H1 (cell line): ENCODE results near the gene DBX2. TPM values are rescaled to one million over a fixed set of nuclear protein-coding genes. Genes with fewer than 3 reads are reported as not detected.

Experiments
- CTCF ChIA-PET: fragments of 300-600 bp; sonication (Branson Sonifier 250); formaldehyde crosslinking; loops from one replicate; lab custom pipeline; 2021; ENCODE audit not compliant: partially characterized antibody; lab: Charles Lee
- POLR2A ChIA-PET: fragments of 300-600 bp; sonication (Branson Sonifier 250); formaldehyde crosslinking; loops from one replicate; lab custom pipeline; 2021; ENCODE audit warnings: inconsistent platforms; ENCODE audit not compliant: partially characterized antibody; lab: Charles Lee
- DNase-seq, 2 experiments: peaks; one replicate each; pipeline versions ENCODE4 v3.0.0 to v3.0.0-alpha.2; 2010 to 2022; ENCODE audit warnings: low spot score in 2 of 2, low read depth in 1 of 2, mixed read lengths in 1 of 2
- FAIRE-seq: peaks from 2 replicates; lab custom pipeline; 2011; peaks lifted over from hg19 to GRCh38; lab: Jason Lieb, UNC
- H2AFZ ChIP-seq: 2 replicates; pipeline ENCODE4 v1.8.1; 2012; ENCODE audit warnings: low read length, inconsistent platforms
- H2AK5ac ChIP-seq: 2 replicates; pipeline ENCODE4 v1.6.1; 2013; ENCODE audit warnings: low read depth, low read length
- H2BK120ac ChIP-seq: replicated peaks from 2 replicates; pipeline ENCODE3; 2013; ENCODE audit warnings: low read depth, low read length, inconsistent platforms
- H2BK12ac ChIP-seq: 2 replicates; pipeline ENCODE4 v1.6.1; 2013; ENCODE audit warnings: low read depth, low read length
- H2BK15ac ChIP-seq: 2 replicates; pipeline ENCODE4 v1.6.1; 2013; ENCODE audit warnings: low read length
- H2BK20ac ChIP-seq: 2 replicates; pipeline ENCODE4 v1.6.1; 2013; ENCODE audit warnings: low read length
- H2BK5ac ChIP-seq: 2 replicates; pipeline ENCODE4 v1.6.1; 2013; ENCODE audit warnings: low read depth, low read length
- H3K14ac ChIP-seq: 2 replicates; pipeline ENCODE4 v1.6.1; 2013; ENCODE audit warnings: inconsistent platforms; ENCODE audit not compliant: insufficient read length
- H3K18ac ChIP-seq: 2 replicates; pipeline ENCODE4 v1.6.1; 2013; ENCODE audit warnings: low read length; ENCODE audit errors: extremely low read depth
- H3K23ac ChIP-seq: 2 replicates; pipeline ENCODE4 v1.6.1; 2013; ENCODE audit warnings: inconsistent platforms; ENCODE audit not compliant: insufficient read length
- H3K23me2 ChIP-seq: 2 replicates; pipeline ENCODE4 v1.6.1; 2013; ENCODE audit warnings: low read depth, low read length
- H3K27ac ChIP-seq: 2 replicates; pipeline ENCODE4 v1.6.1; 2011; ENCODE audit warnings: low read depth, low read length, inconsistent platforms
- H3K27me3 ChIP-seq, 4 experiments: replicated peaks in 1 of 4; 1 replicate in 1 of 4; 2 replicates in 3 of 4; pipeline versions ENCODE4 v1.6.1 to v1.8.1; 2011 to 2013; ENCODE audit warnings: low read length in 3 of 4, mild to moderate bottlenecking in 3 of 4, inconsistent platforms in 2 of 4, mixed read lengths in 2 of 4, moderate library complexity in 1 of 4; ENCODE audit not compliant: control insufficient read depth in 3 of 4, insufficient read depth in 3 of 4; ENCODE audit errors: extremely low read depth in 1 of 4
- H3K36me3 ChIP-seq, 4 experiments: 2 replicates each; pipeline versions ENCODE4 v1.6.1 to v1.8.1; 2011 to 2013; ENCODE audit warnings: mild to moderate bottlenecking in 4 of 4, low read length in 3 of 4, moderate library complexity in 2 of 4, control low read depth in 1 of 4, inconsistent platforms in 1 of 4; ENCODE audit not compliant: insufficient read depth in 4 of 4, control insufficient read depth in 2 of 4
- H3K4ac ChIP-seq: replicated peaks from 2 replicates; pipeline ENCODE3; 2013; ENCODE audit warnings: low read length, low read depth, mixed read lengths, inconsistent platforms; ENCODE audit not compliant: insufficient read length
- H3K4me1 ChIP-seq, 4 experiments: replicated peaks in 1 of 4; 1 replicate in 1 of 4; 2 replicates in 3 of 4; pipeline versions ENCODE4 v1.6.1 to v1.8.1; 2011 to 2013; ENCODE audit warnings: low read length in 3 of 4, inconsistent platforms in 2 of 4, mixed read lengths in 1 of 4; ENCODE audit not compliant: insufficient read depth in 4 of 4, control insufficient read depth in 3 of 4
- H3K4me2 ChIP-seq, 2 experiments: 2 replicates each; pipeline versions ENCODE4 v1.6.1 to v1.8.1; 2011 to 2013; ENCODE audit warnings: low read depth in 2 of 2, low read length in 2 of 2, control low read depth in 1 of 2, inconsistent platforms in 1 of 2, mild to moderate bottlenecking in 1 of 2; ENCODE audit not compliant: insufficient read depth in 1 of 2
- H3K4me3 ChIP-seq, 4 experiments: fragments of 200-600, 300-600 bp in 1 of 4; sonication (generic), shearing (Covaris generic), sonication (Bioruptor Twin) in 1 of 4; 2 replicates each; pipeline versions ENCODE4 v1.5.1 to v1.8.1; 2011 to 2016; ENCODE audit warnings: low read length in 4 of 4, low read depth in 3 of 4, control low read depth in 2 of 4, inconsistent platforms in 2 of 4, mild to moderate bottlenecking in 2 of 4, mixed read lengths in 1 of 4, moderate library complexity in 1 of 4; ENCODE audit not compliant: insufficient read depth in 2 of 4; ENCODE audit errors: extremely low read depth in 1 of 4
- H3K56ac ChIP-seq: replicated peaks from 2 replicates; pipeline ENCODE3; 2013; ENCODE audit warnings: low read depth, mild to moderate bottlenecking, mixed read lengths, low read length, inconsistent platforms; ENCODE audit not compliant: insufficient read length
- H3K79me1 ChIP-seq: 2 replicates; pipeline ENCODE4 v1.6.1; 2013; ENCODE audit warnings: low read depth, low read length, control low read depth
- H3K79me2 ChIP-seq, 2 experiments: 2 replicates each; pipeline versions ENCODE4 v1.6.1 to v1.8.1; 2012 to 2013; ENCODE audit warnings: low read length in 2 of 2, mild to moderate bottlenecking in 2 of 2, inconsistent platforms in 1 of 2; ENCODE audit not compliant: insufficient read depth in 2 of 2, control insufficient read depth in 1 of 2
- H3K9ac ChIP-seq, 4 experiments: replicated peaks in 1 of 4; 1 replicate in 1 of 4; 2 replicates in 3 of 4; pipeline versions ENCODE4 v1.6.1 to v1.8.1; 2011 to 2013; ENCODE audit warnings: low read depth in 3 of 4, low read length in 3 of 4, control low read depth in 2 of 4, mild to moderate bottlenecking in 2 of 4, moderate library complexity in 2 of 4, inconsistent platforms in 1 of 4; ENCODE audit errors: extremely low read depth in 1 of 4
- H3K9me3 ChIP-seq, 2 experiments: 2 replicates each; pipeline versions ENCODE4 v1.6.1 to v1.8.1; 2012 to 2013; ENCODE audit warnings: mild to moderate bottlenecking in 2 of 2, moderate library complexity in 2 of 2, control low read depth in 1 of 2, inconsistent platforms in 1 of 2, low read depth in 1 of 2, low read length in 1 of 2, mixed read lengths in 1 of 2; ENCODE audit not compliant: insufficient read depth in 2 of 2
- H4K20me1 ChIP-seq, 2 experiments: replicated peaks in 1 of 2; 2 replicates each; pipeline versions ENCODE3 to v1.8.1; 2011 to 2013; ENCODE audit warnings: inconsistent platforms in 2 of 2, low read length in 2 of 2, mild to moderate bottlenecking in 1 of 2; ENCODE audit not compliant: insufficient read depth in 2 of 2, control insufficient read depth in 1 of 2
- H4K5ac ChIP-seq: 2 replicates; pipeline ENCODE4 v1.6.1; 2013; ENCODE audit warnings: low read length, low read depth, mixed read lengths, inconsistent platforms; ENCODE audit not compliant: insufficient read length
- H4K8ac ChIP-seq: 2 replicates; pipeline ENCODE4 v1.8.0; 2013; ENCODE audit warnings: mild to moderate bottlenecking, moderate library complexity, low read length, inconsistent platforms; ENCODE audit not compliant: insufficient read depth; ENCODE audit errors: extremely low read depth
- H4K91ac ChIP-seq: replicated peaks from 2 replicates; pipeline ENCODE3; 2013; ENCODE audit warnings: low read length, mixed read lengths, inconsistent platforms; ENCODE audit not compliant: insufficient read length
- BCL11A ChIP-seq, 2 experiments: IDR thresholded peaks; one replicate each; pipeline ENCODE4 v1.6.1; 2011; ENCODE audit warnings: low read depth in 2 of 2, low read length in 2 of 2, mild to moderate bottlenecking in 2 of 2
- CBX8 ChIP-seq: fragments of 300-800, 300-1000 bp; sonication (generic); IDR thresholded peaks from 2 replicates; pipeline ENCODE4 v1.7.1; 2016; ENCODE audit warnings: low read depth, low read length, borderline replicate concordance
- E2F6 ChIP-seq: IDR thresholded peaks from 2 replicates; pipeline ENCODE4 v1.6.1; 2012; ENCODE audit warnings: inconsistent platforms
- HDAC6 ChIP-seq: IDR thresholded peaks from one replicate; pipeline ENCODE4 v1.7.1; 2012; ENCODE audit warnings: low read depth, mild to moderate bottlenecking, inconsistent platforms, low read length, moderate library complexity
- JUND ChIP-seq: IDR thresholded peaks from 2 replicates; pipeline ENCODE4 v1.6.1; 2011; ENCODE audit warnings: mild to moderate bottlenecking, improper control_type of control experiment, low read length
- KDM4A ChIP-seq: IDR thresholded peaks from one replicate; pipeline ENCODE4 v1.7.1; 2012; ENCODE audit warnings: low read depth, mild to moderate bottlenecking, moderate library complexity, low read length, inconsistent platforms; ENCODE audit not compliant: severe bottlenecking
- SIX5 ChIP-seq: IDR thresholded peaks from 2 replicates; pipeline ENCODE4 v1.6.1; 2011; ENCODE audit warnings: mild to moderate bottlenecking, low read depth, low read length
- SP4 ChIP-seq: IDR thresholded peaks from 2 replicates; pipeline ENCODE4 v1.6.1; 2012; ENCODE audit warnings: low read length, inconsistent platforms
- WGBS, 2 experiments: shearing (Covaris generic) in 1 of 2; methylation state at CpG; one replicate each; pipeline versions ENCODE4 v1.1.6 to v1.1.7; 2013 to 2015; ENCODE audit warnings: low lambda C conversion rate in 2 of 2, mixed read lengths in 2 of 2, inconsistent platforms in 1 of 2, low coverage in 1 of 2, missing lambda C conversion rate in 1 of 2; ENCODE audit not compliant: insufficient replicate concordance in 2 of 2, insufficient coverage in 1 of 2, insufficient read length in 1 of 2; ENCODE audit errors: extremely low coverage in 1 of 2, missing lambda C conversion rate in 1 of 2; 5-methylcytosine and 5-hydroxymethylcytosine counted together
- polyA plus RNA-seq, 7 experiments: library from polyadenylated mRNA; depleted of rRNA in 3 of 7; stranded (reverse) in 5 of 7; unstranded in 2 of 7; fragments of >200 nt in 5 of 7; fragments of 200-250 nt in 2 of 7; gene quantifications; 1 replicate in 5 of 7; 2 replicates in 1 of 7; 4 replicates in 1 of 7; pipeline versions ENCODE4 v1.2.1 to v1.2.3, GENCODE V29; 2011 to 2013; ENCODE audit warnings: missing spikeins in 2 of 7, mixed read lengths in 2 of 7
- total RNA-seq: library from RNA; stranded (reverse); fragmentation: NEBNext Ultra II Directional; extraction: Animal tissue kit (Norgen Biotek cat#: 25700); gene quantifications from 2 replicates; pipeline ENCODE4 v1.2.1, GENCODE V29; 2021
- TF ChIP-seq, protein P1 (sequence below): IDR thresholded peaks from 2 replicates; pipeline ENCODE4 v1.6.1; 2011; ENCODE audit warnings: low read length, improper control_type of control experiment
- TF ChIP-seq, protein P2 (sequence below): IDR thresholded peaks from 2 replicates; pipeline ENCODE4 v1.6.1; 2012; ENCODE audit warnings: low read length, inconsistent platforms

Gene DBX2
- total and polyA plus RNA-seq, 2 of the 8 experiments (the other 6 are each of a cell fraction or from before 2014, with no cell fraction given): 0.06 TPM; not detected in 1

GRCh38 chr12:45088608-45089007 lies 37.7 kb upstream of the DBX2 start:
- FAIRE-seq (no peak), DNase-seq (no peak)
- no peak overlapping the region for H4K8ac ChIP-seq
- ChIA-PET POLR2A (interaction anchor here (0.6 kb wide), 1 partner anchor 10 kb away, joined by 3 read pairs; no protein-coding TSS in a partner anchor), CTCF (interaction anchor here (1.3 kb wide), 1 partner anchor 31 kb away, joined by 4 read pairs; no protein-coding TSS in a partner anchor)
- 76% methylated on average over 1 of the region's 1 CpG; no CpG with 5 or more reads in 1 of the 2 experiments for WGBS, 2 experiments
- H3K27me3 ChIP-seq: no peaks in the 10 kb centered on the region
- H3K4me1 ChIP-seq: no peaks in the 10 kb centered on the region
- no peak overlapping the region for H3K4me2 ChIP-seq
- H2BK20ac ChIP-seq: no peak overlapping the region
- H3K27ac ChIP-seq: no peak overlapping the region
- H3K79me1 ChIP-seq: no peaks in the 10 kb centered on the region
- no peak overlapping the region for H4K91ac ChIP-seq
- no peak overlapping the region for H3K18ac ChIP-seq
- H3K23ac ChIP-seq: no peak overlapping the region
- no peak overlapping the region for H3K4ac ChIP-seq
- H3K79me2 ChIP-seq: no peaks in the 10 kb centered on the region
- no peak overlapping the region for H2AK5ac ChIP-seq
- H3K36me3 ChIP-seq: peaks cover 0 to 2% (median 0%) of the 10 kb centered on the region in 4 experiments; a peak in 1 of 8 replicates
- no peak overlapping the region for H2BK120ac ChIP-seq
- no peak overlapping the region for H3K9ac ChIP-seq
- no peak overlapping the region for H2BK12ac ChIP-seq
- H2BK15ac ChIP-seq: no peak overlapping the region
- H4K20me1 ChIP-seq: no peaks in the 10 kb centered on the region
- H2BK5ac ChIP-seq: no peak overlapping the region
- peaks cover 0 to 2% of the 10 kb centered on the region in 2 experiments; a peak in 1 of 4 replicates for H3K9me3 ChIP-seq
- no peak overlapping the region for H4K5ac ChIP-seq
- no peak overlapping the region for H2AFZ ChIP-seq
- H3K23me2 ChIP-seq: no peaks in the 10 kb centered on the region
- H3K4me3 ChIP-seq: no peak overlapping the region
- H3K14ac ChIP-seq: no peak overlapping the region
- H3K56ac ChIP-seq: no peak overlapping the region
- TF ChIP-seq BCL11A (IDR thresholded peaks at IDR 0.05; ENCODE audit: low read depth in 2 of 2, low read length in 2 of 2): no peak
- TF ChIP-seq, protein P1, sequence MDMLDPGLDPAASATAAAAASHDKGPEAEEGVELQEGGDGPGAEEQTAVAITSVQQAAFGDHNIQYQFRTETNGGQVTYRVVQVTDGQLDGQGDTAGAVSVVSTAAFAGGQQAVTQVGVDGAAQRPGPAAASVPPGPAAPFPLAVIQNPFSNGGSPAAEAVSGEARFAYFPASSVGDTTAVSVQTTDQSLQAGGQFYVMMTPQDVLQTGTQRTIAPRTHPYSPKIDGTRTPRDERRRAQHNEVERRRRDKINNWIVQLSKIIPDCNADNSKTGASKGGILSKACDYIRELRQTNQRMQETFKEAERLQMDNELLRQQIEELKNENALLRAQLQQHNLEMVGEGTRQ: no peak
- TF ChIP-seq CBX8: no peak
- TF ChIP-seq SP4: no peak
- TF ChIP-seq JUND: no peak
- no peak for TF ChIP-seq KDM4A
- TF ChIP-seq HDAC6: no peak
- TF ChIP-seq SIX5: no peak
- no peak for TF ChIP-seq E2F6
- TF ChIP-seq, protein P2, sequence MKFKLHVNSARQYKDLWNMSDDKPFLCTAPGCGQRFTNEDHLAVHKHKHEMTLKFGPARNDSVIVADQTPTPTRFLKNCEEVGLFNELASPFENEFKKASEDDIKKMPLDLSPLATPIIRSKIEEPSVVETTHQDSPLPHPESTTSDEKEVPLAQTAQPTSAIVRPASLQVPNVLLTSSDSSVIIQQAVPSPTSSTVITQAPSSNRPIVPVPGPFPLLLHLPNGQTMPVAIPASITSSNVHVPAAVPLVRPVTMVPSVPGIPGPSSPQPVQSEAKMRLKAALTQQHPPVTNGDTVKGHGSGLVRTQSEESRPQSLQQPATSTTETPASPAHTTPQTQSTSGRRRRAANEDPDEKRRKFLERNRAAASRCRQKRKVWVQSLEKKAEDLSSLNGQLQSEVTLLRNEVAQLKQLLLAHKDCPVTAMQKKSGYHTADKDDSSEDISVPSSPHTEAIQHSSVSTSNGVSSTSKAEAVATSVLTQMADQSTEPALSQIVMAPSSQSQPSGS: no peak
